Measurements from ENCODE around the gene FAM25C. TPM values are rescaled to one million over a fixed set of nuclear protein-coding genes. Genes with fewer than 3 reads are reported as not detected.
"Not testable (repeated sequence)": the region's sequence is repeated elsewhere in the genome, so short reads cannot be mapped to it uniquely, and the experiment has no call there.

The FAM25C gene
- total RNA-seq (not detected in 2 replicates), polyA plus RNA-seq (not detected in 2 replicates), polyA minus RNA-seq (not detected in 2 replicates)
- not detected for total RNA-seq (2013)

- DNase-seq; H3K4me2 ChIP-seq (replicated peaks; ENCODE audit: low read depth, low read length, poor library complexity, severe bottlenecking); H3K4me1 Mint-ChIP-seq; H3K27me3 ChIP-seq (replicated peaks in 1 of 4; ENCODE audit: control extremely low read depth in 1 of 4, control insufficient read depth in 3 of 4, insufficient read depth in 4 of 4, low read length in 3 of 4); H3K9me3 Mint-ChIP-seq (ENCODE audit: insufficient read depth); H3K4me3 ChIP-seq (ENCODE audit: control extremely low read depth in 1 of 5, extremely low read depth in 1 of 5, insufficient read depth in 1 of 5, low read depth in 2 of 5, low read length in 4 of 5); H3K27ac ChIP-seq (ENCODE audit: low read length in 2 of 2); ATAC-seq (ENCODE audit: low read depth); POLR2A ChIA-PET; H2AFZ ChIP-seq (ENCODE audit: insufficient read depth, low read depth, low read length, poor library complexity, severe bottlenecking); H3K4me1 ChIP-seq (ENCODE audit: control insufficient read depth in 2 of 2, insufficient read depth in 2 of 2, low read length in 2 of 2); H3K4me3 Mint-ChIP-seq; CTCF ChIA-PET; H3K79me2 ChIP-seq (ENCODE audit: control insufficient read depth, insufficient read depth, low read length); intact Hi-C loops (cut with micrococcal nuclease); H4K20me1 ChIP-seq (ENCODE audit: control insufficient read depth, insufficient read depth, low read length, poor library complexity, severe bottlenecking); H3K9me3 ChIP-seq (ENCODE audit: control extremely low read depth in 1 of 3, control insufficient read depth in 2 of 3, insufficient read depth in 1 of 3, low read length in 2 of 3); H3K27me3 Mint-ChIP-seq; H3K36me3 ChIP-seq (replicated peaks in 1 of 2; ENCODE audit: control extremely low read depth in 1 of 2, control insufficient read depth in 1 of 2, extremely low read depth in 1 of 2, insufficient read depth in 2 of 2, low read length in 1 of 2); H3K9ac ChIP-seq (ENCODE audit: low read length); H3K27ac Mint-ChIP-seq: not testable (repeated sequence)
- no CpG with 5 or more reads among the region's 9 CpGs for WGBS (ENCODE audit: insufficient coverage)
These were observed at the start of gene FAM25C for GRCh38 chr10:47999691-48000090. Gene FAM25C, minus strand, starts transcription at chr10:47999791. Its CDS starts 26 bp downstream, at chr10:47999765.

DNA sequence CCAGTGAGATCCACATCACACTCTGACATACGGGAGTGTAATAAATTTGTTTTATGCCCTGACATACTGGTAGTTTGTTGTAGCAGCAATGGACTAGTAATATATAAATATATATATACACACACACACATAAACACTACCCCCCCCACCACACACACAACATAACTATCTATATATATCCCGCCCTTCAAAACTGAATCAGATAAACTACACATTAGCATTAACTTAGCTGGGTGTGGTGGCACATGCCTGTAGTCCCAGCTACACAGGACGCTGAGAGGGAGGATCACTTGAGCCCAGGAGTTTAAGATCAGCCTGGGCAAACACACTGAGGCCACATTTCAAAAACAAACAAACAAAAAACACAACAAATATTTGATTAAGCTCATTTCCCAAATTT lies 45.0 kb upstream of the FAM25C start:
- H3K79me2 ChIP-seq (ENCODE audit: control insufficient read depth, insufficient read depth, low read length); H4K20me1 ChIP-seq (ENCODE audit: control insufficient read depth, insufficient read depth, low read length, poor library complexity, severe bottlenecking); DNase-seq; H3K4me1 Mint-ChIP-seq; H3K9ac ChIP-seq (ENCODE audit: low read length); ATAC-seq (ENCODE audit: low read depth); H3K9me3 ChIP-seq (ENCODE audit: control extremely low read depth in 1 of 3, control insufficient read depth in 2 of 3, insufficient read depth in 1 of 3, low read length in 2 of 3); CTCF ChIA-PET; H3K4me1 ChIP-seq (ENCODE audit: control insufficient read depth in 2 of 2, insufficient read depth in 2 of 2, low read length in 2 of 2); H3K36me3 ChIP-seq (replicated peaks in 1 of 2; ENCODE audit: control extremely low read depth in 1 of 2, control insufficient read depth in 1 of 2, extremely low read depth in 1 of 2, insufficient read depth in 2 of 2, low read length in 1 of 2); H3K4me3 ChIP-seq (ENCODE audit: control extremely low read depth in 1 of 5, extremely low read depth in 1 of 5, insufficient read depth in 1 of 5, low read depth in 2 of 5, low read length in 4 of 5); H3K27ac Mint-ChIP-seq; H2AFZ ChIP-seq (ENCODE audit: insufficient read depth, low read depth, low read length, poor library complexity, severe bottlenecking); H3K4me3 Mint-ChIP-seq; H3K27ac ChIP-seq (ENCODE audit: low read length in 2 of 2); H3K9me3 Mint-ChIP-seq (ENCODE audit: insufficient read depth); H3K4me2 ChIP-seq (replicated peaks; ENCODE audit: low read depth, low read length, poor library complexity, severe bottlenecking); H3K27me3 ChIP-seq (replicated peaks in 1 of 4; ENCODE audit: control extremely low read depth in 1 of 4, control insufficient read depth in 3 of 4, insufficient read depth in 4 of 4, low read length in 3 of 4); intact Hi-C loops (cut with micrococcal nuclease); H3K27me3 Mint-ChIP-seq; POLR2A ChIA-PET: not testable (repeated sequence)
- no CpG with 5 or more reads among the region's 3 CpGs for WGBS (ENCODE audit: insufficient coverage)

DNA sequence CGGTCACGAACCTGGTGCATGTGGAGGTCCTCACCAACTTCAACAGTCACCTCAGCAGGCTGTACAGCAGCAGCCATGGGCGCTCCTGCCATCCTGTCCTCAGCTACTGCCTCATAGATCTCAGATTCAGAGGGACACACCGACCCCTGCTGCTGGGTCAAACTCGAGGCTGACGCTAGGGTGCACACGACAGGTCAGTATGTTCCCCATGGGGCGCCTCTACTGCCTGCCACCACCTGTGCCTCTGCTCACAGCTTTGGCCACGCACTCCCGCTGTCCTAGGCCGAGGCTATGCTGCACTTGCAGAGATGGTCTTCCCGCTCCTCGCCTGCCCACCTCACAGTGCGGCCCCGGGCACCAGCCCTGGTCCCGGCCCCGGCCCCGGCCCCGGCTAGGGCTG lies 31.8 kb upstream of the FAM25C start:
- H3K4me1 Mint-ChIP-seq; H3K9me3 ChIP-seq (ENCODE audit: control extremely low read depth in 1 of 3, control insufficient read depth in 2 of 3, insufficient read depth in 1 of 3, low read length in 2 of 3); H3K27ac Mint-ChIP-seq; H4K20me1 ChIP-seq (ENCODE audit: control insufficient read depth, insufficient read depth, low read length, poor library complexity, severe bottlenecking); H3K9ac ChIP-seq (ENCODE audit: low read length); CTCF ChIA-PET; H3K27me3 Mint-ChIP-seq; ATAC-seq (ENCODE audit: low read depth); H3K79me2 ChIP-seq (ENCODE audit: control insufficient read depth, insufficient read depth, low read length); H3K4me3 ChIP-seq (ENCODE audit: control extremely low read depth in 1 of 5, extremely low read depth in 1 of 5, insufficient read depth in 1 of 5, low read depth in 2 of 5, low read length in 4 of 5); intact Hi-C loops (cut with micrococcal nuclease); H3K27ac ChIP-seq (ENCODE audit: low read length in 2 of 2); H3K4me3 Mint-ChIP-seq; POLR2A ChIA-PET; H3K27me3 ChIP-seq (replicated peaks in 1 of 4; ENCODE audit: control extremely low read depth in 1 of 4, control insufficient read depth in 3 of 4, insufficient read depth in 4 of 4, low read length in 3 of 4); H3K36me3 ChIP-seq (replicated peaks in 1 of 2; ENCODE audit: control extremely low read depth in 1 of 2, control insufficient read depth in 1 of 2, extremely low read depth in 1 of 2, insufficient read depth in 2 of 2, low read length in 1 of 2); H3K9me3 Mint-ChIP-seq (ENCODE audit: insufficient read depth); H2AFZ ChIP-seq (ENCODE audit: insufficient read depth, low read depth, low read length, poor library complexity, severe bottlenecking); H3K4me1 ChIP-seq (ENCODE audit: control insufficient read depth in 2 of 2, insufficient read depth in 2 of 2, low read length in 2 of 2); H3K4me2 ChIP-seq (replicated peaks; ENCODE audit: low read depth, low read length, poor library complexity, severe bottlenecking): not testable (repeated sequence)
- WGBS (ENCODE audit: insufficient coverage), result 100% methylated on average over 1 of the region's 19 CpGs
- peak; percentile 0 for DNase-seq

- H3K4me2 ChIP-seq (replicated peaks; ENCODE audit: low read depth, low read length, poor library complexity, severe bottlenecking); ATAC-seq (ENCODE audit: low read depth); H3K79me2 ChIP-seq (ENCODE audit: control insufficient read depth, insufficient read depth, low read length); H3K4me3 Mint-ChIP-seq; intact Hi-C loops (cut with micrococcal nuclease); H3K4me1 ChIP-seq (ENCODE audit: control insufficient read depth in 2 of 2, insufficient read depth in 2 of 2, low read length in 2 of 2); H3K27ac Mint-ChIP-seq; DNase-seq; H4K20me1 ChIP-seq (ENCODE audit: control insufficient read depth, insufficient read depth, low read length, poor library complexity, severe bottlenecking); H3K9me3 ChIP-seq (ENCODE audit: control extremely low read depth in 1 of 3, control insufficient read depth in 2 of 3, insufficient read depth in 1 of 3, low read length in 2 of 3); CTCF ChIA-PET; H3K27me3 ChIP-seq (replicated peaks in 1 of 4; ENCODE audit: control extremely low read depth in 1 of 4, control insufficient read depth in 3 of 4, insufficient read depth in 4 of 4, low read length in 3 of 4); H3K9me3 Mint-ChIP-seq (ENCODE audit: insufficient read depth); H3K27ac ChIP-seq (ENCODE audit: low read length in 2 of 2); H2AFZ ChIP-seq (ENCODE audit: insufficient read depth, low read depth, low read length, poor library complexity, severe bottlenecking); H3K4me3 ChIP-seq (ENCODE audit: control extremely low read depth in 1 of 5, extremely low read depth in 1 of 5, insufficient read depth in 1 of 5, low read depth in 2 of 5, low read length in 4 of 5); H3K9ac ChIP-seq (ENCODE audit: low read length); H3K4me1 Mint-ChIP-seq; POLR2A ChIA-PET; H3K27me3 Mint-ChIP-seq; H3K36me3 ChIP-seq (replicated peaks in 1 of 2; ENCODE audit: control extremely low read depth in 1 of 2, control insufficient read depth in 1 of 2, extremely low read depth in 1 of 2, insufficient read depth in 2 of 2, low read length in 1 of 2): not testable (repeated sequence)
- no CpG with 5 or more reads among the region's 6 CpGs for WGBS (ENCODE audit: insufficient coverage)
These were observed 2.7 kb upstream of the FAM25C start for GRCh38 chr10:48002306-48002705.
